Neural progenitor cell (in vitro differentiated cells): ENCODE measurements around the gene MAP3K13. TPM values are rescaled to one million over a fixed set of nuclear protein-coding genes. Genes with fewer than 3 reads are reported as not detected.
"Not testable (repeated sequence)": the region's sequence is repeated elsewhere in the genome, so short reads cannot be mapped to it uniquely, and the experiment has no call there.

Experiments used
- DNase-seq: peaks from one replicate; pipeline ENCODE4 v3.0.0-alpha.2; 2016; ENCODE audit warnings: low spot score
- H2AFZ ChIP-seq: fragments of 200-600 bp; sonication (generic); replicated peaks from 2 replicates; pipeline ENCODE4 v1.6.1; 2016; ENCODE audit warnings: antibody characterized with exemption
- H3F3A ChIP-seq: fragments of 200-600 bp; sonication (generic); 2 replicates; pipeline ENCODE4 v1.6.1; 2016; ENCODE audit warnings: antibody characterized with exemption, low read depth
- H3K27ac ChIP-seq: fragments of 200-600 bp; sonication (generic); 2 replicates; pipeline ENCODE4 v1.5.1; 2016; ENCODE audit warnings: mild to moderate bottlenecking
- H3K27me3 ChIP-seq: fragments of 200-600 bp; sonication (generic); 2 replicates; pipeline ENCODE4 v1.6.1; 2016; ENCODE audit warnings: mild to moderate bottlenecking, moderate library complexity
- H3K36me3 ChIP-seq: fragments of 200-600 bp; sonication (generic); 2 replicates; pipeline ENCODE4 v1.5.1; 2016
- H3K4me1 ChIP-seq: fragments of 200-600 bp; sonication (generic); 2 replicates; pipeline ENCODE4 v1.6.1; 2016; ENCODE audit warnings: mixed run types
- H3K4me2 ChIP-seq: fragments of 200-600 bp; sonication (generic); 2 replicates; pipeline ENCODE4 v1.6.1; 2016
- H3K4me3 ChIP-seq: fragments of 200-600 bp; sonication (generic); 2 replicates; pipeline ENCODE4 v1.5.1; 2016
- H3K79me2 ChIP-seq: fragments of 200-600 bp; sonication (generic); 2 replicates; pipeline ENCODE4 v1.6.1; 2016; ENCODE audit warnings: low read depth
- H3K9ac ChIP-seq: fragments of 200-600 bp; sonication (generic); 2 replicates; pipeline ENCODE4 v1.6.1; 2016
- H3K9me3 ChIP-seq: fragments of 200-600 bp; sonication (generic); 2 replicates; pipeline ENCODE4 v1.5.1; 2016; ENCODE audit warnings: low read depth
- H4K20me1 ChIP-seq: fragments of 200-600 bp; sonication (generic); 2 replicates; pipeline ENCODE4 v1.6.1; 2016; ENCODE audit warnings: low read depth
- H3K27ac Mint-ChIP-seq: 3 replicates; pipeline ENCODE4 v1.8.0; 2021; ENCODE audit warnings: mixed read lengths
- H3K27me3 Mint-ChIP-seq: 2 replicates; pipeline ENCODE4 v1.8.0; 2022; ENCODE audit warnings: low read depth, mild to moderate bottlenecking, inconsistent platforms, moderate library complexity, mixed read lengths; ENCODE audit not compliant: insufficient read depth
- H3K36me3 Mint-ChIP-seq: 3 replicates; pipeline ENCODE4 v1.8.0; 2021; ENCODE audit warnings: mixed read lengths
- H3K4me1 Mint-ChIP-seq: 3 replicates; pipeline ENCODE4 v1.8.0; 2021; ENCODE audit warnings: mixed read lengths
- H3K4me3 Mint-ChIP-seq: 3 replicates; pipeline ENCODE4 v1.8.0; 2021; ENCODE audit warnings: mild to moderate bottlenecking, moderate library complexity, mixed read lengths
- H3K9me3 Mint-ChIP-seq: 3 replicates; pipeline ENCODE4 v1.8.0; 2020; ENCODE audit warnings: mixed read lengths
- EZH2 ChIP-seq: fragments of 200-600 bp; sonication (generic); IDR thresholded peaks from 2 replicates; pipeline ENCODE4 v1.6.1; 2017; ENCODE audit warnings: antibody characterized with exemption, mild to moderate bottlenecking, moderate library complexity
- EZH2phosphoT487 ChIP-seq: fragments of 200-600 bp; sonication (generic); IDR thresholded peaks from 2 replicates; pipeline ENCODE4 v1.6.1; 2017; ENCODE audit warnings: antibody characterized with exemption
- total RNA-seq: library from RNA; depleted of rRNA; stranded (reverse); fragments of >200 nt; gene quantifications from 2 replicates; pipeline ENCODE4 v1.2.3, GENCODE V29; 2015; ENCODE audit warnings: low replicate concordance
- TF ChIP-seq, protein P1 (sequence below): fragments of 200-600 bp; sonication (generic); IDR thresholded peaks from 2 replicates; pipeline ENCODE4 v1.5.1; 2017; ENCODE audit warnings: antibody characterized with exemption, mild to moderate bottlenecking

The MAP3K13 gene
- total RNA-seq, 1 donor from 2014 or later, result 34.6 TPM

- Mint-ChIP-seq H3K36me3 (no peaks in the 10 kb centered on the region), H3K4me3 (no peak overlapping the region), H3K4me1 (no peaks in the 10 kb centered on the region), H3K9me3 (no peaks in the 10 kb centered on the region), H3K27ac (no peak overlapping the region), H3K27me3 (no peaks in the 10 kb centered on the region)
- TF ChIP-seq EZH2phosphoT487 (no peak), EZH2 (no peak)
- TF ChIP-seq, protein P1, sequence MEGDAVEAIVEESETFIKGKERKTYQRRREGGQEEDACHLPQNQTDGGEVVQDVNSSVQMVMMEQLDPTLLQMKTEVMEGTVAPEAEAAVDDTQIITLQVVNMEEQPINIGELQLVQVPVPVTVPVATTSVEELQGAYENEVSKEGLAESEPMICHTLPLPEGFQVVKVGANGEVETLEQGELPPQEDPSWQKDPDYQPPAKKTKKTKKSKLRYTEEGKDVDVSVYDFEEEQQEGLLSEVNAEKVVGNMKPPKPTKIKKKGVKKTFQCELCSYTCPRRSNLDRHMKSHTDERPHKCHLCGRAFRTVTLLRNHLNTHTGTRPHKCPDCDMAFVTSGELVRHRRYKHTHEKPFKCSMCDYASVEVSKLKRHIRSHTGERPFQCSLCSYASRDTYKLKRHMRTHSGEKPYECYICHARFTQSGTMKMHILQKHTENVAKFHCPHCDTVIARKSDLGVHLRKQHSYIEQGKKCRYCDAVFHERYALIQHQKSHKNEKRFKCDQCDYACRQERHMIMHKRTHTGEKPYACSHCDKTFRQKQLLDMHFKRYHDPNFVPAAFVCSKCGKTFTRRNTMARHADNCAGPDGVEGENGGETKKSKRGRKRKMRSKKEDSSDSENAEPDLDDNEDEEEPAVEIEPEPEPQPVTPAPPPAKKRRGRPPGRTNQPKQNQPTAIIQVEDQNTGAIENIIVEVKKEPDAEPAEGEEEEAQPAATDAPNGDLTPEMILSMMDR, result no peak
- no peaks in the 10 kb centered on the region for H3K27me3 ChIP-seq
- H2AFZ ChIP-seq, result no peak overlapping the region
- no peak overlapping the region for H3K4me3 ChIP-seq
- H3K4me1 ChIP-seq, result no peaks in the 10 kb centered on the region
- H3K27ac ChIP-seq, result no peak overlapping the region
- H3K9ac ChIP-seq, result no peak overlapping the region
- H3K36me3 ChIP-seq, result no peaks in the 10 kb centered on the region
- H3K4me2 ChIP-seq, result no peak overlapping the region
- no peak for DNase-seq
- no peaks in the 10 kb centered on the region for H3F3A ChIP-seq
- H3K9me3 ChIP-seq, result no peaks in the 10 kb centered on the region
- H3K79me2 ChIP-seq, result no peaks in the 10 kb centered on the region
- H4K20me1 ChIP-seq, result no peaks in the 10 kb centered on the region
Observed at GRCh38 chr3:185439745-185440466, 77.0 kb downstream of the MAP3K13 start.

DNA sequence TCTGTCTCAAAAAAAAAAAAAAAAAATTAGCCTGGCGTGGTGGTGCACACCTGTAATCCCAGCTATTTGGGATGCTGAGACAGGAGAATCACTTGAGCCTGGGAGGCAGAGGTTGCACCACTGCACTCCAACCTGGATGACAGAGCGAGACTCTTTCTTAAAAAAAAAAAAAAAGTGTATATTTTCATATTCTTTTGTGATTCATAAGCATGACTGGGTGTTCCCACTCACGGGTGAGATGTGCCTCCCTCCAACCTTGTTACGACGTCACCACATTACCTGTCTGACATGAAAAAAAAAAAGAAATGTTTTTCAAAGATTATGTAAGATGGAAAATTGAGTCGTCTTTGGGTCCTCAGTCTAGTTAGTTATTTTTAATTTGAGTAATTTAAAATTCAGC, 79.1 kb downstream of the MAP3K13 start:
- Mint-ChIP-seq H3K36me3 (no peaks in the 10 kb centered on the region), H3K27me3 (no peaks in the 10 kb centered on the region), H3K27ac (no peak overlapping the region), H3K4me1 (no peaks in the 10 kb centered on the region), H3K9me3 (no peaks in the 10 kb centered on the region), H3K4me3 (no peak overlapping the region)
- Histone ChIP-seq H3K79me2 (no peaks in the 10 kb centered on the region), H3K9me3 (no peaks in the 10 kb centered on the region), H3K4me1 (no peaks in the 10 kb centered on the region), H2AFZ (no peak overlapping the region), H3K4me3 (no peak overlapping the region), H3K36me3 (no peaks in the 10 kb centered on the region), H3K27me3 (no peaks in the 10 kb centered on the region), H3F3A (no peaks in the 10 kb centered on the region), H3K9ac (no peak overlapping the region), H3K4me2 (no peak overlapping the region), H3K27ac (no peak overlapping the region), H4K20me1 (no peaks in the 10 kb centered on the region)
- DNase-seq, result no peak
- TF ChIP-seq EZH2 (no peak), EZH2phosphoT487 (no peak)
- TF ChIP-seq, protein P1, result no peak

DNA sequence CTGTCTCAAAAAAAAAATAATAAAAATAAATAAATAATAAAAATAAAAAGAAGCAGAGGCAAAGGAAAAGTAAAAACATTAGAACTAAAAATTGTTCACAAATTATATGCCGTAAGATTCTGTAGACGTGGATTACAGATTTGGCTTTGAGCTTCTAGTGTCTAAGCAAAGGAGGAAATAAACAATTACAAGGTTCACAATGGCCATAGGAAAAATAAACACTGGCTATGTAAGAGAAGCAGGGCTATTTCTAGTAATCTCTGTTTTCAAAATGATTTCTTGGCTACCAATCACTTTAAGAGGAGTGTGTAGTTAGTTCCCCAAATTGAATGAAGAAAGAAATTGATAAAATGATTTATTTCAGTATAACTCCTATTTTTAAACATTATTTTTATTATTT, 81.4 kb downstream of the MAP3K13 start:
- Histone ChIP-seq H3F3A (no peaks in the 10 kb centered on the region), H4K20me1 (no peaks in the 10 kb centered on the region), H3K9ac (no peak overlapping the region), H3K9me3 (no peaks in the 10 kb centered on the region), H3K27me3 (no peaks in the 10 kb centered on the region), H3K27ac (no peak overlapping the region), H3K36me3 (no peaks in the 10 kb centered on the region), H3K4me3 (no peak overlapping the region), H3K4me2 (no peak overlapping the region), H3K79me2 (no peaks in the 10 kb centered on the region), H3K4me1 (no peaks in the 10 kb centered on the region), H2AFZ (no peak overlapping the region)
- Mint-ChIP-seq H3K27ac (no peak overlapping the region), H3K4me1 (no peaks in the 10 kb centered on the region), H3K27me3 (no peaks in the 10 kb centered on the region), H3K4me3 (no peak overlapping the region), H3K9me3 (no peaks in the 10 kb centered on the region), H3K36me3 (no peaks in the 10 kb centered on the region)
- no peak for TF ChIP-seq EZH2phosphoT487
- no peak for DNase-seq

GRCh38 chr3:185448107-185448506, 85.2 kb downstream of the MAP3K13 start:
- no peaks in the 10 kb centered on the region for H3K79me2 ChIP-seq
- H3K36me3 ChIP-seq, result no peaks in the 10 kb centered on the region
- Mint-ChIP-seq H3K4me3 (no peak overlapping the region), H3K36me3 (peaks cover 4% of the 10 kb centered on the region), H3K4me1 (no peaks in the 10 kb centered on the region), H3K27me3 (no peaks in the 10 kb centered on the region), H3K27ac (no peak overlapping the region), H3K9me3 (no peaks in the 10 kb centered on the region)
- DNase-seq, result no peak
- no peak overlapping the region for H3K4me2 ChIP-seq
- H3F3A ChIP-seq, result no peaks in the 10 kb centered on the region
- no peak overlapping the region for H3K4me3 ChIP-seq
- no peak overlapping the region for H3K27ac ChIP-seq
- TF ChIP-seq, protein P1, result no peak
- TF ChIP-seq EZH2, result no peak
- TF ChIP-seq EZH2phosphoT487, result no peak
- no peaks in the 10 kb centered on the region for H4K20me1 ChIP-seq
- no peaks in the 10 kb centered on the region for H3K9me3 ChIP-seq
- H2AFZ ChIP-seq, result no peak overlapping the region
- no peak overlapping the region for H3K9ac ChIP-seq
- H3K4me1 ChIP-seq, result no peaks in the 10 kb centered on the region
- no peaks in the 10 kb centered on the region for H3K27me3 ChIP-seq

DNA sequence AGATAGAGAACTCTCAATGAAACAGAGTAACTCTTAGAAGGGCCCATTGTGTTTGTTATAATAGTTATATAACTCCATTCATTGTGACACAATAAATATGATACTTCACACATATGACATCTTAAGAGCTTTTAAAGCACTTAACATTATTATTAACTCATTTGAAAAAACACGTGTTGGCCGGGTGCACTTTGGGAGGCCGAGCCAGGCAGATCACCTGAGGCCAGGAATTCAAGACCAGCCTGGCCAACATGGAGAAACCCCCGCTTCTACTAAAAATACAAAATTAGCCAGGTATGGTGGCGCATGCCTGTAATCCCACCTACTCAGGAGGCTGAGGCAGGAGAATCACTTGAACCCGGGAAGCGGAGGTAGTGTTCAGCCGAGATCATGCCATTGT, 88.5 kb downstream of the MAP3K13 start:
- H3K27me3 Mint-ChIP-seq, H3K4me3 Mint-ChIP-seq, H3K9me3 ChIP-seq, H3K79me2 ChIP-seq, H3K4me1 ChIP-seq, H3K4me3 ChIP-seq, H3K9me3 Mint-ChIP-seq, H3K27ac Mint-ChIP-seq, H4K20me1 ChIP-seq, H3K36me3 ChIP-seq, H3K4me2 ChIP-seq, H3K4me1 Mint-ChIP-seq, H3K27me3 ChIP-seq, H3K36me3 Mint-ChIP-seq, H2AFZ ChIP-seq, DNase-seq, H3K9ac ChIP-seq, H3K27ac ChIP-seq, H3F3A ChIP-seq: not testable (repeated sequence)
